ENCODE measurements around the gene SLC6A1. TPM values are rescaled to one million over a fixed set of nuclear protein-coding genes. Genes with fewer than 3 reads are reported as not detected.

SLC6A1 gene
- total and polyA plus RNA-seq, 5 donors from 2014 or later, result not detected

DNA sequence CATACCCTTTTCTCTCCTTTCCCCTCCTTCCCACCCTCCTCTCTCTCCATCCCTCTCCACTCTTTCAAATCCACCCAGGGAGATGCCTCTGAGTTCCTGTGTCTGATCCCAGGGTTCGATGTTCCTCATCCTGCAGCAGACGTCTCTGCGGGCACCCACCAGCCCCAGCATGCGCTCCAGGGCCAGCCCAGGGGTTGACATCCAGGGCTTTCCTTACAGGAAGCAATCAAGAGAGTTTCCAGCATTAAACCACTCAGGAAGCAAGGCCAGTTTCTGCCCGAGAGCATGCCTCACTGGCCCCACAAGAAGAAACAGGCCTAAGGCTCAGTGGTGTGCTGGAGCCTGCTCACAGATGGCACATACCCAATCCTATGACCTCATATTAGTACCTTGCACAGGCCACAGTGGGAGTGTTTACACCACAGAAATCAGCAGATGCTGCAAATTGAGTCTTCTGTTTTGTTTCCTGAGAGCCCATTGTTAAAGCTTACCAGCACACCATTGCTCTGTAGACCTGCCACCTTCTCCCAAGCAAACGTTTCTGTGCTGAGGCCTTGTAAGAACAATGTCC lies 13.2 kb downstream of the SLC6A1 start:
- Histone ChIP-seq H3K27me3 (ENCODE audit: control insufficient read depth, insufficient read depth, low read length) (no peaks in the 10 kb centered on the region), H3K27ac (ENCODE audit: insufficient read depth, low read length, poor library complexity, severe bottlenecking) (no peak overlapping the region), H3K4me3 (ENCODE audit: low read depth, low read length) (no peak overlapping the region), H3K36me3 (ENCODE audit: control insufficient read depth, insufficient read depth, low read length) (no peaks in the 10 kb centered on the region), H3K4me1 (ENCODE audit: control insufficient read depth, insufficient read depth, low read length, poor library complexity, severe bottlenecking) (no peaks in the 10 kb centered on the region), H3K9me3 (ENCODE audit: control insufficient read depth in 2 of 2, low read length in 2 of 2) (no peaks in the 10 kb centered on the region)
- peaks cover 4% of the 10 kb centered on the region for H3K27me3 Mint-ChIP-seq
- H3K4me3 Mint-ChIP-seq, result no peak overlapping the region
- no peak overlapping the region for H3K27ac Mint-ChIP-seq
- no peaks in the 10 kb centered on the region for H3K36me3 Mint-ChIP-seq
- DNase-seq, result no peak
- H3K4me1 Mint-ChIP-seq, result no peaks in the 10 kb centered on the region
- H3K9me3 Mint-ChIP-seq, result no peaks in the 10 kb centered on the region
- ATAC-seq (ENCODE audit: low read depth in 2 of 2), result no peak

DNA sequence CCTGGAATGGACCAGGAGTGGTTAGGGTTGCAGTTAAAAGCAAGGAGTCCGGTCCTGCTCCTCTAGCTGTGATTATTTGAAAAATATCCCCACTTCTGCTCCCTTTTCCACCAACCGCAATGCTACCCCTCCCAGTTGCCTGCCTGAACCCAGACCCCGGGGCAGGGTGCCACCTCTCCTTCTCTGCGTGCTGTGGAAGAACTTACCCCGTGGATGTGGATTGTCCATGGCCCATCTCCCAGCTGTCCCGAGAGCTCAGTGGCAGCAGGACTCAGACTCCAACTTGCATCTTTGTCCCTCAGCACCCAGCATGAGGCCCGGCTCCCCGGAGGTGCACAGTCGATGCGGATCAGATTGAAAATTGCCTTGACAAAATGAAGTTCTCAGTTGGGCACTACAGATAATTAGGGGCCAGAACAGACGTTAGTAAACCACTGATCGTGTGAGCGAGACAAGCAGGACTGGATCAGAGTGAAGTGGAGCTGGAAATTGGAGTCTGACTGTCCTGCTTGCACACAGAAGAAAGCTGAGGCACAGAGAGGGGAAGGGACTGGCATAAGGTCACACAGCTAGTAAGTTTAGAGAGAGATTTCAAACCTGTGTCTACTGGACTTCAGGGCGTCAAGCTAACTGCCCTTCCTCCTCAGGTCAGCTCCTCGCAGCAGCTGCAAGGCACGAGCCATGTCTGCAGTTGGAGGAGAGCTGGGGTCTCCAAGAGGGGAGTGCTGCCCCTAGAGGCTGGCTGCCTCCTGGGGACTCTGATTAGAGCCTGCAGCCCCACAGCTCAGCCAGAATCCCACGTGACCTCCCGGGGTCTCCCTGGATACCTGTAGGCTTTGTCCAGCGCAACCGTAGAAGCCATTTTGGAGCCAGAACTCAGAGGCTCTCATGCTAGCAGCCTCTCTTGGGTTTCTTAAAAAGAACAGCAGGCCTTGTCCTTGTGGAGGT lies 14.7 kb downstream of the SLC6A1 start:
- Mint-ChIP-seq H3K9me3 (no peaks in the 10 kb centered on the region), H3K4me1 (no peaks in the 10 kb centered on the region), H3K36me3 (no peaks in the 10 kb centered on the region), H3K4me3 (no peak overlapping the region), H3K27ac (no peak overlapping the region), H3K27me3 (peaks cover 4% of the 10 kb centered on the region)
- Histone ChIP-seq H3K4me3 (ENCODE audit: low read depth, low read length) (no peak overlapping the region), H3K9me3 (ENCODE audit: control insufficient read depth in 2 of 2, low read length in 2 of 2) (no peaks in the 10 kb centered on the region), H3K27ac (ENCODE audit: insufficient read depth, low read length, poor library complexity, severe bottlenecking) (no peak overlapping the region), H3K27me3 (ENCODE audit: control insufficient read depth, insufficient read depth, low read length) (peaks cover 2% of the 10 kb centered on the region), H3K36me3 (ENCODE audit: control insufficient read depth, insufficient read depth, low read length) (no peaks in the 10 kb centered on the region), H3K4me1 (ENCODE audit: control insufficient read depth, insufficient read depth, low read length, poor library complexity, severe bottlenecking) (no peaks in the 10 kb centered on the region)
- ATAC-seq (ENCODE audit: low read depth in 2 of 2), result no peak
- no peak for DNase-seq

DNA sequence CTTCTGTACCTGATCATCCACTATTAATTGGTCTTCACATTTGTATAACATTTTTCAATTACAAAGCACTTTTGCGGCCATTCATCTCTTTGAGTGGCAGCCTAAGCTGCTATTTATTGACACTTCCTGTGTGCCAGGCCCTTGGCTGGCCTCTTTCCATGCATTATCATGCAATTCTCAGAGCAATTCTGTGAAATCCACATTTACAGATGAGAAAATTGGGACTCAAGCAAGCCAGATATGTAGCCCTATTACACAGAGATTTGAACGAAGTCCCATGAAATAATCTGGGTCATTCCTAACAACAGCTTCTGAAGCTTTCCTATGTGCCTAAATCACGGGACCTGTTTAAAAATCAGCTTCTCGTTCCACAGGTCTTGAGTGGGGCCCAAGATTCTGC lies 17.4 kb downstream of the SLC6A1 start:
- ATAC-seq (ENCODE audit: low read depth in 2 of 2), result no peak
- no peaks in the 10 kb centered on the region for H3K36me3 ChIP-seq (ENCODE audit: control insufficient read depth, insufficient read depth, low read length)
- Mint-ChIP-seq H3K9me3 (no peaks in the 10 kb centered on the region), H3K36me3 (no peaks in the 10 kb centered on the region), H3K4me3 (no peak overlapping the region), H3K4me1 (no peaks in the 10 kb centered on the region), H3K27ac (no peak overlapping the region), H3K27me3 (no peaks in the 10 kb centered on the region)
- no peak overlapping the region for H3K27ac ChIP-seq (ENCODE audit: insufficient read depth, low read length, poor library complexity, severe bottlenecking)
- no peak for DNase-seq
- no peak overlapping the region for H3K4me3 ChIP-seq (ENCODE audit: low read depth, low read length)
- no peaks in the 10 kb centered on the region for H3K4me1 ChIP-seq (ENCODE audit: control insufficient read depth, insufficient read depth, low read length, poor library complexity, severe bottlenecking)
- peaks cover 2% of the 10 kb centered on the region for H3K27me3 ChIP-seq (ENCODE audit: control insufficient read depth, insufficient read depth, low read length)
- H3K9me3 ChIP-seq (ENCODE audit: control insufficient read depth in 2 of 2, low read length in 2 of 2), result no peaks in the 10 kb centered on the region

DNA sequence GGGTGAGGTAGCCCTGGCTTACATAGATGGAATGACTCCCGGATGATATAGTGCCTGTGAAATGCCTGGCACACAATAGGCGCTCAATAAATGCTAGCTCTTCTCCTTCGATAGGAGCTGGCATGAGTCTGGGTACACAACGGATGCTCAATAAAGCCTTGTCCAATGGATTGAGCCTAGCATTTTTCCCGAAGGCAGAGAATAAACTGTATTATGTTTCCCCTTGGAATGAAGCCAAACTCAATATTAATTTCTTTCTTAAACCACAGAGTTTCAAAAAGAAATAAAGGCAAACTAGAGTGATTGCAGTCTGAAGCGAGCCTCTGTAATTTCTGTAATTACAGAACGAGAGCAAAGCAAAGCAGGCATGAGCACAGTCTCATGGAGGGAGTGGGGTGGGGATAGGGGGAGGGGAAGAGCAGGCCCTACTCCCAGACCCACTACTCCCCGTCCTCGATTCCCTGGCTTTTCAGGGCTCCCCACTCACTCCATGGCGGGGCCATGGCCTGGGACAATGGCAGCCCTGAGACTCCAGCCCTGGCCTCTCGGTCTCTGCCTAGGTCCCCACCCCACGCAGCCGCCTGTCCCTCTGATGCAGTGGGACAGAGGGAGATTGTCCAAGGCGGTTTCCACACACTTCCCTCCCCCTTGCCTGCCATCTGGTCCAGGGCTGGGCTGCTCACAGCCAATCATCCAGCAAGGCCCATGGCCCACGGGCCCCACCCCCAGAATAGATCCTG lies 18.0 kb downstream of the SLC6A1 start:
- Mint-ChIP-seq H3K4me1 (no peaks in the 10 kb centered on the region), H3K36me3 (no peaks in the 10 kb centered on the region), H3K27ac (no peak overlapping the region), H3K4me3 (no peak overlapping the region), H3K27me3 (no peaks in the 10 kb centered on the region), H3K9me3 (no peaks in the 10 kb centered on the region)
- DNase-seq (no peak), ATAC-seq (ENCODE audit: low read depth in 2 of 2) (no peak)
- H3K4me1 ChIP-seq (ENCODE audit: control insufficient read depth, insufficient read depth, low read length, poor library complexity, severe bottlenecking), result no peaks in the 10 kb centered on the region
- no peak overlapping the region for H3K4me3 ChIP-seq (ENCODE audit: low read depth, low read length)
- H3K36me3 ChIP-seq (ENCODE audit: control insufficient read depth, insufficient read depth, low read length), result no peaks in the 10 kb centered on the region
- no peaks in the 10 kb centered on the region for H3K9me3 ChIP-seq (ENCODE audit: control insufficient read depth in 2 of 2, low read length in 2 of 2)
- peaks cover 2% of the 10 kb centered on the region for H3K27me3 ChIP-seq (ENCODE audit: control insufficient read depth, insufficient read depth, low read length)
- no peak overlapping the region for H3K27ac ChIP-seq (ENCODE audit: insufficient read depth, low read length, poor library complexity, severe bottlenecking)

DNA sequence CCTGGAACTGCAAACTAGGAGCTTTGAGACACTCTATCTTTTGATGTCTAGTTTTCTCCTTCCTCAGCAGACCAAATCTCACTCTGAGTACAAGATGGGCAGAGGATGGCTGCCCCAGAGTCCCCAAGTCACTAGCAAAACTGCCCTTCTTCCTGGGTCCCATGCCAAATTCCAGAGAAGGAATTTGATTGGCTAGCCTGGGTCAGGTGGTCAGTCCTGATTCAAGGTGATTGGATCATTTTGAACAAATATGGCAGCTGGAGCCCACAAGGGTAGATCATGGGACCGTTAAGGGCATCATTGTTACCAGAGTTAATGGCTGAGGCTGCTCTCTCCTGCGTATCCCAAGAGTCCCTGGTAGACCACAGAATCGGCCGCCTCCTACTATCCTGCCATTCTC lies 21.7 kb downstream of the SLC6A1 start:
- DNase-seq (no peak), ATAC-seq (ENCODE audit: low read depth in 2 of 2) (no peak)
- H3K4me1 Mint-ChIP-seq, result no peaks in the 10 kb centered on the region
- no peaks in the 10 kb centered on the region for H3K36me3 Mint-ChIP-seq
- H3K4me3 Mint-ChIP-seq, result no peak overlapping the region
- Histone ChIP-seq H3K9me3 (ENCODE audit: control insufficient read depth in 2 of 2, low read length in 2 of 2) (no peaks in the 10 kb centered on the region), H3K27ac (ENCODE audit: insufficient read depth, low read length, poor library complexity, severe bottlenecking) (no peak overlapping the region), H3K27me3 (ENCODE audit: control insufficient read depth, insufficient read depth, low read length) (peaks cover 2% of the 10 kb centered on the region), H3K4me1 (ENCODE audit: control insufficient read depth, insufficient read depth, low read length, poor library complexity, severe bottlenecking) (no peaks in the 10 kb centered on the region), H3K36me3 (ENCODE audit: control insufficient read depth, insufficient read depth, low read length) (no peaks in the 10 kb centered on the region), H3K4me3 (ENCODE audit: low read depth, low read length) (no peak overlapping the region)
- no peaks in the 10 kb centered on the region for H3K27me3 Mint-ChIP-seq
- no peak overlapping the region for H3K27ac Mint-ChIP-seq
- no peaks in the 10 kb centered on the region for H3K9me3 Mint-ChIP-seq

DNA sequence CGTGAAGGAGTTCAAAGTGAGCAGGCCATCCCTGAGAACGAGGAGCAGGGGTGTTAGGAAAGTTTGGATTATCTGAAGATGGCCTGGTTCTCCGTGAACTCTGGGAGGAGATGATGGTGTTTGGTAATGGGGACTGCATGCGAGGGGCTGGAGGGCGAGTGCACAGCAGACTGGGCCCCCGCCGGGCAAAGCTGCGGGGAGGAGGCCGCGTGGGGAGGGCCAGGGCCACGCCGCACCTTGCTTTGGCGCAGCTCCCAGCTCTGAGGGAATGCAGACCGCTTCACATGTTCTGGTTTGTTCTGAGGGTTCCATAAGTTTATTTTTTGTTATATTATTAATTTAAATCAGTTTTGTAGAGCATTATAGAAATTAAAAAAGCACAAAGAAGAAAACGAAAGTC lies 22.2 kb downstream of the SLC6A1 start:
- H3K36me3 ChIP-seq (ENCODE audit: control insufficient read depth, insufficient read depth, low read length), result no peaks in the 10 kb centered on the region
- Mint-ChIP-seq H3K4me1 (no peaks in the 10 kb centered on the region), H3K9me3 (no peaks in the 10 kb centered on the region), H3K27me3 (no peaks in the 10 kb centered on the region), H3K36me3 (no peaks in the 10 kb centered on the region), H3K27ac (no peak overlapping the region), H3K4me3 (no peak overlapping the region)
- ATAC-seq (ENCODE audit: low read depth in 2 of 2) (no peak), DNase-seq (no peak)
- no peaks in the 10 kb centered on the region for H3K9me3 ChIP-seq (ENCODE audit: control insufficient read depth in 2 of 2, low read length in 2 of 2)
- no peak overlapping the region for H3K4me3 ChIP-seq (ENCODE audit: low read depth, low read length)
- H3K27me3 ChIP-seq (ENCODE audit: control insufficient read depth, insufficient read depth, low read length), result peaks cover 2% of the 10 kb centered on the region
- H3K4me1 ChIP-seq (ENCODE audit: control insufficient read depth, insufficient read depth, low read length, poor library complexity, severe bottlenecking), result no peaks in the 10 kb centered on the region
- no peak overlapping the region for H3K27ac ChIP-seq (ENCODE audit: insufficient read depth, low read length, poor library complexity, severe bottlenecking)

DNA sequence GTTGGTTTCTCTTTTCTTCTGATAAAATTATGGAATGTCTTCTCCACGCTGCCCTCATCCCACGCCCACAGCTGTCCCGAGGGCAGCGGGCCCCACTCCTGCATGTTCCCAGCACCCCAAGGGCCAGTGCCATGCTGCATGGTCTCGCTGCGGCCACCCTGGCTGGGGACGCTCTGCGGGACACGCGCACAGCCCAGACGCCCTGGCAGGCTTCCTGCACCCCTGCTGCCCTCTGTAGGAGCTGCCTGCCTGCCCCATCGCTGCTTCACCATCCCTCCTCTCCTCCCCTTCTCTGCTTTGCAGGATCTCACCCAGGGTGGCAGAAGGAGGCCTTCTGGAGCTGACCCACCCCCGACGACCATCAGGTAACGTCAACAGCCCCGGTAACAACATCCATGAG lies 22.8 kb downstream of the SLC6A1 start:
- no peaks in the 10 kb centered on the region for H3K9me3 ChIP-seq (ENCODE audit: control insufficient read depth in 2 of 2, low read length in 2 of 2)
- no peak overlapping the region for H3K27ac Mint-ChIP-seq
- peaks cover 2% of the 10 kb centered on the region for H3K27me3 ChIP-seq (ENCODE audit: control insufficient read depth, insufficient read depth, low read length)
- ATAC-seq (ENCODE audit: low read depth in 2 of 2) (no peak), DNase-seq (no peak)
- H3K4me3 ChIP-seq (ENCODE audit: low read depth, low read length), result no peak overlapping the region
- no peaks in the 10 kb centered on the region for H3K4me1 Mint-ChIP-seq
- H3K9me3 Mint-ChIP-seq, result no peaks in the 10 kb centered on the region
- no peak overlapping the region for H3K4me3 Mint-ChIP-seq
- no peaks in the 10 kb centered on the region for H3K4me1 ChIP-seq (ENCODE audit: control insufficient read depth, insufficient read depth, low read length, poor library complexity, severe bottlenecking)
- H3K27me3 Mint-ChIP-seq, result no peaks in the 10 kb centered on the region
- no peak overlapping the region for H3K27ac ChIP-seq (ENCODE audit: insufficient read depth, low read length, poor library complexity, severe bottlenecking)
- no peaks in the 10 kb centered on the region for H3K36me3 ChIP-seq (ENCODE audit: control insufficient read depth, insufficient read depth, low read length)
- H3K36me3 Mint-ChIP-seq, result no peaks in the 10 kb centered on the region
